HG02840 (cell line): ENCODE data around the gene GUCY2F.

ENCODE experiments used
- ATAC-seq: cut with Tn5 transposase; IDR thresholded peaks from one replicate; pipeline ENCODE4 v1.9.1; 2021; ENCODE audit warnings: mild to moderate bottlenecking, moderate library complexity, moderate number of reproducible peaks; ENCODE audit not compliant: unreplicated experiment, low FRiP score

The GUCY2F gene

DNA sequence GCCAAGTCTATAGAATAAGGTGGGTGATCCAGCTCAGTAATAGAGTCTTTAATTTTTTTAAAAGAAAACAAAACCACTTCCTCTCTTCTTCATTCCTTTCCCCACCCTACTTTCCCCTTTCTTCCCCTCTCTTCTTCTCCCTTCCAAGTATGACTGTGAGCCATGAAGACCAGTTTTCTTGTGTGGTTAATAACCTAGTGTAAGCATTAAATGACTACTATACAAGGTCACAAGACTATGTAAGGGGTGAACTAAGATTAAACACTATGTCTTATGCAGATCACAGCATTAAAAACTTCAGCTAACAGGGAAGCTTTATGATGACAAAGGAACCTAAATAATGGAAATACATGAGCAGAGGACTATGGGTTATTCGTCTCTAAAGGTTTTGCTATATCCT, 135.4 kb downstream of the GUCY2F start:
- ATAC-seq = no peak

DNA sequence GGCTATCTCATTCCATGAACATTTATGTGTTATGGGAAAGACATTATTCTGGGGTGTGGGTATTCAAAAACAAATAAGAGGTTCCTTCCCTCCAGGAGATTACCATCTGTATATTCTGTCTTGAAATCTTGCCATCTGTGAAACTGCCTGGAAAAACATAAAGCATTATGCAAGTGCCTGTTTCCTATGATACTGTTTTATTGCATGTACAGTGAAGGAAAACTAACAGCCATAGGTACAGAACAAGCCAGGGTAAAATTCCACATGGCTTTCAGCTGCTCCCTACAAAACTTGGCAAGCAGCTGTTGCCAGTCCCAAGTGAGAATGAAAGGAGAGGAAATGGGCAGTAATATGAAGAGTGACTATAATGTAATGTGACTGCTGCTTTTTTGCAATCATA, 136.0 kb downstream of the GUCY2F start:
- ATAC-seq = no peak

DNA sequence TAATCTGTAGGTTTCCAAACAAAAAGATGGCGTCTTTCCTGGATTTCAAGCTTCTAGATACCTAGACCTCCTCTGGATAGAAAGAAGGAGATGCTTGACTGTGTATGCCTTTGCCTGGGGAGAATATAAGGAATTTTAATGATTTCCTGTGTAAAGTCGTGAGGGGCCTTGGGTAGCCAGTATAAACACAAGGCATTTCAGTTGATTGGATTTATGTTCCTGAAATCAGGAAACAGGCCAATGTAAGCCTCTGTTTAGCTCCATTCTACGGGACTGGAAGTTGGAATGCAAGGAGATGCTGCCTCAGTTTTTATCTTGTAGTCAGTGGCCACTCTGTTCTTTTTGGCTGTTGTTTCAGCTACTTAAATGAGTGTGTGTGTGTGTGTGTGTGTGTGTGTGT, 137.2 kb downstream of the GUCY2F start:
- no peak for ATAC-seq

DNA sequence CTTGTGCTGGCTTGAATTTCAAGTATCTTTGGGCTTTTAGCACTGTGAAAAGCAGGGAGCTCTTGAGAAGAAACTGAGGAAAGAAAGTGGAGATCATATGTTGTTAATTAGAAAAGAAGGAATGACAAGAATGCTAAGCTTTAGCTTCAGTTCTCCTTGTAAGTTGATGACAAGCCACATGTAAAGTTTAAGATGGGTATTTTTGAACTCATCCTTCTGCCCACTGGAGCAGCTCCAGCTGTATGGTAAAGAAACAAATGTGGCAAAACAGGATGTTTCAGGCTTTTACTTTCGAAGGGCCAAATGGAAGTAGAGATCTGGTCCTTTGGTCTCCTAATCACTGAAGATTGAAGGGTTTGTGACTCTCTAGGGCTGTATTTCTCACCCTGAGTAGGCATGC, 137.8 kb downstream of the GUCY2F start:
- no peak for ATAC-seq

DNA sequence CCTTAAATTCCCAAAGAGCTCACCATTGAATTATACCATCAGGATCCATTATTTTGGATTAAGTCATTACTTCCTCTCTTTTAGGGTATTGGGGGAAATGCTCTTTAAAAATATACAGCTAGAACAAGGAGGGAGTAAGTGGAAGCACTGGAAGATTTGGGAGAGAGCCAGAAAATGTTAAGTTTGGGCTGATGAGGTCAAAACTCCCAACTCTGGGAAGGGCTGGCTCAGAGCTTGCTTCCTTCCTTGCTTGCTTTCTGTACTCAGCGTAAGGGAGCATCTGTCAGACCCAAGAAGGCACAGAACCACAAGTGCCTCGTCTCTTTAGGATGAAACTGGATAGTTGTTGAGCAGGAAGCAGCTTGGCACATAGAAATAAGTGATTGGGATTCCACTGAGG, 138.2 kb downstream of the GUCY2F start:
- ATAC-seq = no peak

DNA sequence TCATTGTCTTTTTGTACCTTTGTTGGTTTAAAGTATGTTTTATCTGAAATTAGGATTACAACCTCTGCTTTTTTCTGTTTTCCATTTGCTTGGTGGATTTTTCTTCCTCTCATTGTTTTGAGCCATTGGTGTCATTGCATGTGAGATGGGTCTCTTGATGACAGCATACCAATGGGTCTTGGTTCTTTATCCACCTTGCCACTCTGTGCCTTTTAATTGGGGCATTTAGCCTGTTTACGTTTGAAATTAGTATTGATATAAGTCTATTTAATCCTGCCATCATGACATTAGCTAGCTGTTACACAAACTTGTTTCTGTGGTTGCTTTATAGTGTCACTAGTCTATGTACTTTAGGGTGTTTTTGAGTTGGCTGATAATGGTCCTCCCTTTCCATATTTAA, 145.7 kb downstream of the GUCY2F start:
- ATAC-seq = no peak

DNA sequence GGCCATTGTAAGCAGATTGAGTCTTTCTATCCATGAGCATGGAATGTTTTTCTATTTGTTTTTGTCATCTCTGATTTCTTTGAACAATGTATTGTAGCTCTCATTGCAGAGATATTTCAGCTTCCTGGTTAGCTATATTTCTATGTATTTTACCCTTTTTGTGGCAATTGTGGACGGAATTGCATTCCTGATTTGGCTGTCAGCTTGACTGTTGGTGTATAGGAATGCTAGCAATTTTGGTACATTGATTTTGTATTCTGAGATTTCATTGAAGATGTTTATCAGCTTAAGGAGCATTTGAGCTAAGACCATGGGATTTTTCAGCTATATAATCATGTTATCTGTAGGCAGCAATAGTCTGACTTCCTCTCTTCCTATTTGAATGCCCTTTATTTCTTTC, 154.6 kb downstream of the GUCY2F start:
- no peak for ATAC-seq
